ENCODE measurements around the gene CFAP126.

CFAP126 gene

GRCh38 chr1:161357073-161357472 is 10.6 kb downstream of the CFAP126 start:
- no peak overlapping the region for H2AFZ ChIP-seq (ENCODE audit: low read length)
- TF ChIP-seq EZH2 (IDR thresholded peaks at IDR 0.05; ENCODE audit: borderline replicate concordance, low read length), result no peak
- no peak overlapping the region for H3K27ac ChIP-seq (ENCODE audit: low read depth, low read length, poor library complexity, severe bottlenecking)
- peaks cover 19% of the 10 kb centered on the region for H3K36me3 ChIP-seq (ENCODE audit: insufficient read depth, low read length)
- H3F3A ChIP-seq (ENCODE audit: insufficient read depth, low read length), result no peaks in the 10 kb centered on the region
- H3K9ac ChIP-seq (ENCODE audit: low read length), result no peak overlapping the region
- no peaks in the 10 kb centered on the region for H3K27me3 ChIP-seq (ENCODE audit: insufficient read depth, low read length)
- no peaks in the 10 kb centered on the region for H3K9me2 ChIP-seq (ENCODE audit: low read depth, low read length)
- H3K4me1 ChIP-seq (ENCODE audit: insufficient read depth, low read length, severe bottlenecking), result no peaks in the 10 kb centered on the region
- H3K4me2 ChIP-seq (ENCODE audit: low read length), result no peak overlapping the region
- H3K4me3 ChIP-seq (ENCODE audit: low read depth, low read length, poor library complexity, severe bottlenecking), result no peak overlapping the region
- no peaks in the 10 kb centered on the region for H3K9me3 ChIP-seq (ENCODE audit: low read length)
- no peaks in the 10 kb centered on the region for H4K20me1 ChIP-seq (ENCODE audit: insufficient read depth, low read length)
- H3K79me2 ChIP-seq (ENCODE audit: insufficient read depth, low read length), result no peaks in the 10 kb centered on the region

GRCh38 chr1:161351482-161351881 is 16.2 kb downstream of the CFAP126 start:
- H3K27me3 ChIP-seq (ENCODE audit: insufficient read depth, low read length), result no peaks in the 10 kb centered on the region
- no peaks in the 10 kb centered on the region for H3F3A ChIP-seq (ENCODE audit: insufficient read depth, low read length)
- H2AFZ ChIP-seq (ENCODE audit: low read length), result no peak overlapping the region
- H3K9me2 ChIP-seq (ENCODE audit: low read depth, low read length), result no peaks in the 10 kb centered on the region
- no peak overlapping the region for H3K9ac ChIP-seq (ENCODE audit: low read length)
- H3K27ac ChIP-seq (ENCODE audit: low read depth, low read length, poor library complexity, severe bottlenecking), result no peak overlapping the region
- H3K4me3 ChIP-seq (ENCODE audit: low read depth, low read length, poor library complexity, severe bottlenecking), result no peak overlapping the region
- TF ChIP-seq CTCF (IDR thresholded peaks at IDR 0.05; ENCODE audit: low read length) (no peak), EZH2 (IDR thresholded peaks at IDR 0.05; ENCODE audit: borderline replicate concordance, low read length) (no peak)
- no peaks in the 10 kb centered on the region for H3K9me3 ChIP-seq (ENCODE audit: low read length)
- no peaks in the 10 kb centered on the region for H4K20me1 ChIP-seq (ENCODE audit: insufficient read depth, low read length)
- no peak overlapping the region for H3K4me2 ChIP-seq (ENCODE audit: low read length)
- H3K4me1 ChIP-seq (ENCODE audit: insufficient read depth, low read length, severe bottlenecking), result no peaks in the 10 kb centered on the region
- H3K79me2 ChIP-seq (ENCODE audit: insufficient read depth, low read length), result no peaks in the 10 kb centered on the region
- peaks cover 26% of the 10 kb centered on the region for H3K36me3 ChIP-seq (ENCODE audit: insufficient read depth, low read length)

GRCh38 chr1:161350671-161351070 is 17.0 kb downstream of the CFAP126 start:
- Histone ChIP-seq H3F3A (ENCODE audit: insufficient read depth, low read length) (no peaks in the 10 kb centered on the region), H3K4me3 (ENCODE audit: low read depth, low read length, poor library complexity, severe bottlenecking) (no peak overlapping the region), H3K9ac (ENCODE audit: low read length) (no peak overlapping the region), H3K4me1 (ENCODE audit: insufficient read depth, low read length, severe bottlenecking) (no peaks in the 10 kb centered on the region), H2AFZ (ENCODE audit: low read length) (no peak overlapping the region), H4K20me1 (ENCODE audit: insufficient read depth, low read length) (no peaks in the 10 kb centered on the region), H3K27ac (ENCODE audit: low read depth, low read length, poor library complexity, severe bottlenecking) (no peak overlapping the region), H3K27me3 (ENCODE audit: insufficient read depth, low read length) (no peaks in the 10 kb centered on the region), H3K9me3 (ENCODE audit: low read length) (no peaks in the 10 kb centered on the region), H3K79me2 (ENCODE audit: insufficient read depth, low read length) (no peaks in the 10 kb centered on the region), H3K4me2 (ENCODE audit: low read length) (no peak overlapping the region), H3K9me2 (ENCODE audit: low read depth, low read length) (no peaks in the 10 kb centered on the region), H3K36me3 (ENCODE audit: insufficient read depth, low read length) (peaks cover 26% of the 10 kb centered on the region)
- TF ChIP-seq EZH2 (IDR thresholded peaks at IDR 0.05; ENCODE audit: borderline replicate concordance, low read length) (no peak), CTCF (IDR thresholded peaks at IDR 0.05; ENCODE audit: low read length) (no peak)

GRCh38 chr1:161342821-161343220 is 24.9 kb downstream of the CFAP126 start:
- H3K9me3 ChIP-seq (ENCODE audit: low read length), result no peaks in the 10 kb centered on the region
- no peak overlapping the region for H3K4me3 ChIP-seq (ENCODE audit: low read depth, low read length, poor library complexity, severe bottlenecking)
- TF ChIP-seq CTCF (IDR thresholded peaks at IDR 0.05; ENCODE audit: low read length) (no peak), EZH2 (IDR thresholded peaks at IDR 0.05; ENCODE audit: borderline replicate concordance, low read length) (no peak)
- no peaks in the 10 kb centered on the region for H3F3A ChIP-seq (ENCODE audit: insufficient read depth, low read length)
- H3K36me3 ChIP-seq (ENCODE audit: insufficient read depth, low read length), result peaks cover 52% of the 10 kb centered on the region; the same call in 1 of the 2 replicates
- no peaks in the 10 kb centered on the region for H3K79me2 ChIP-seq (ENCODE audit: insufficient read depth, low read length)
- no peak overlapping the region for H3K27ac ChIP-seq (ENCODE audit: low read depth, low read length, poor library complexity, severe bottlenecking)
- no peak overlapping the region for H2AFZ ChIP-seq (ENCODE audit: low read length)
- H3K4me1 ChIP-seq (ENCODE audit: insufficient read depth, low read length, severe bottlenecking), result no peaks in the 10 kb centered on the region
- no peaks in the 10 kb centered on the region for H3K27me3 ChIP-seq (ENCODE audit: insufficient read depth, low read length)
- H3K4me2 ChIP-seq (ENCODE audit: low read length), result no peak overlapping the region
- H4K20me1 ChIP-seq (ENCODE audit: insufficient read depth, low read length), result no peaks in the 10 kb centered on the region
- no peak overlapping the region for H3K9ac ChIP-seq (ENCODE audit: low read length)
- no peaks in the 10 kb centered on the region for H3K9me2 ChIP-seq (ENCODE audit: low read depth, low read length)

Measured in OCI-LY1 (cell line).